HG02610 (cell line): ENCODE data around the gene CHN2.

Experiments
- ATAC-seq: cut with Tn5 transposase; IDR thresholded peaks from one replicate; pipeline ENCODE4 v1.9.1; 2021; ENCODE audit warnings: mild to moderate bottlenecking, moderate library complexity; ENCODE audit not compliant: unreplicated experiment

Gene CHN2

DNA sequence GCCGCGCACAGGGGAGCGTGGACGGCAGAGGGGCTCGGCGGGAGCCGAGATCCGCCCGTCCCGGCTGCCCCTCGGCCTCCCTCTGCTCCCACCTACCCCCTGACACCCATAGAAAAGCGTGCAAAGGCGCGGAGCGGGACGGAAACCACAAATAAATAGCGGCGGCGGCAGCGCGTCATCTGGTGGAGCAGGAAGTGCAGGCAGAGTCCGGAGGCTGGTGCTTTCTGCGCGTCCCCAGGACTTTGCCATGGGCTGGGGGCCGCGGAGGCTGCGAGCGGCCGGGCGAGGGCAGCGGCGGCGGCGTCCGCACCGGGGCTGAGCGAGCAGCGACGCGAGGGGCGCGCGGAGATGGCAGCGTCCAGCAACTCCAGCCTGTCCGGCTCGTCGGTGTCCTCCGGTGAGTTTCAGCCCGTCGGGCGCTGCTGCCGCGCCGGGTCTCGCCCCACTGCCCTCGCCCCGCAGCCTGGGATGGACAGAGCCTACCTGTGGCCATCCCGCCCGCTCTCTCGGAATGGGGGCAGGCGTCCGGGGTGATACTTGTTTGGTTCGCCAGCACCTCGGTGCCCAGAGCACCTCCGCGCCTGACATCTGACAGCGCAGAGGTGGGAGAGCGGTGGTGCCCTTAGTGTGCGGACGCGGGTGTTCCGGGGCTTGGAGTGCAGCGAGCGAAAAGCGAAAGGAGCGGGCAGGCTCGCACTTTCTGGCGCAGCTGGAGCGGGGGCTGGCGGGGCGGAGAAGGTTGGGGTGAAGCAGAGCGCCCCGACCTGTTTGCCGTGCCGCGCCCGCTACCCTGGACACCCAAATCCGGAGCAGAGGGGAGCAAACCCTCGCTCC lies at the start of gene CHN2:
TSS of gene CHN2 (plus strand) at position 182 of the 834 bp plus-strand sequence.
- ATAC-seq: no peak

DNA sequence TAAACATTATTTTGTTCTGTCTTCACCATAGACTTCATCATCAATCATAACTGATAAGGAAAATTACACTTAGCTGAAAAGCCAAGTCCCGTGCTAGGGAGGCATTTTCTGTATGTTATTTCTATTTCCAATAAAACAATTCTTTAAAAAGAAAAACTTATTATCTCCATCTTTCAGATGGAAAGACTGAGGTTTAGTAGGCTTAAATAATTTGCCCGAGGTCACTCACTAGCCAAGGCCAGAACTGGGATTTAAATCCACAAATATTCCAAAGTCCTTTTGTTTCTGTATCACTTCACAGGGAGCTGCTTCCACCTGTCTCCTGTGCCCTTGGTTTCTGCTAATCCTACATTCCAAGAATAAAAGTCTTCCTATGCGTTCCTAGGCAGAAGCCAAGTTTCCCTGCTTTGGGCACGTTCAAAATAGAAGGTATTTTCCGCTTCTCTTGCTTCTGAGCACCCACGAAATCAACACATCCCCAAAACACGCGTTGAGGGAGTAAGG lies 49.0 kb upstream of the CHN2 start:
- ATAC-seq: no peak

DNA sequence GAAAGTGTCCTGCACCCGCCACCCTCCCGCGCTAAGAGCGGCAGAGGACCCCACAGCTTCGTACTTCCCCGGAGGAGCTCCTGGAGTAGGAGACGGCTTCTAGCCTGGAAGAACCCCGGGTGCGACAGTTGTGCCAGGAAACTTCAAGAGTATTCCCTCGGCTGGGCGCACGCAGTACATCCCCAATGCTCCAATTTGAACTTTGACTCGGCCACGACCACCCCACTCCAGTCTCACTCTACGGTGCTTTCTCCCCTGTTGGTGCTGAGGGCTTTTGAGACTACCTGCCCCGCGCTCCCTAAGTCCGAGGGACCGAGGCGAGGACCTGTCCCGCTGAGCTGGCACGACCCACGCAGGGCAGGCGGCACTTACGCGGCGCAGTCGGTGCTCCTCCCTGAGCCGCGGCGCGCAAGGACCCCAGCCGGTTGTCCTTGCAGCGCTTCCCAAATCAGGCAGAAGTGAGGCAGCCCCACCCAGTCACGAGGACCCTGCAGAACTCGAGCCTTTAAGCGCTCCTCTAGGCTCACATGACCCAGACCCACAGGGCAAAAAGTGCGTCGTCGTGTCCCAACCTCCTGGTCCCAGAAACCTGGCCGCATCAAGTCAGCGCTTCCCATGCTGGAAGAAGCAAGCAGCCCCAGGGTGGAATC lies 48.4 kb upstream of the CHN2 start, which contains the start of gene CPVL:
TSS of gene CPVL (minus strand) at position 481 of the 650 bp plus-strand sequence. CDS start 25,476 bp downstream, outside the sequence.
- ATAC-seq: no peak

DNA sequence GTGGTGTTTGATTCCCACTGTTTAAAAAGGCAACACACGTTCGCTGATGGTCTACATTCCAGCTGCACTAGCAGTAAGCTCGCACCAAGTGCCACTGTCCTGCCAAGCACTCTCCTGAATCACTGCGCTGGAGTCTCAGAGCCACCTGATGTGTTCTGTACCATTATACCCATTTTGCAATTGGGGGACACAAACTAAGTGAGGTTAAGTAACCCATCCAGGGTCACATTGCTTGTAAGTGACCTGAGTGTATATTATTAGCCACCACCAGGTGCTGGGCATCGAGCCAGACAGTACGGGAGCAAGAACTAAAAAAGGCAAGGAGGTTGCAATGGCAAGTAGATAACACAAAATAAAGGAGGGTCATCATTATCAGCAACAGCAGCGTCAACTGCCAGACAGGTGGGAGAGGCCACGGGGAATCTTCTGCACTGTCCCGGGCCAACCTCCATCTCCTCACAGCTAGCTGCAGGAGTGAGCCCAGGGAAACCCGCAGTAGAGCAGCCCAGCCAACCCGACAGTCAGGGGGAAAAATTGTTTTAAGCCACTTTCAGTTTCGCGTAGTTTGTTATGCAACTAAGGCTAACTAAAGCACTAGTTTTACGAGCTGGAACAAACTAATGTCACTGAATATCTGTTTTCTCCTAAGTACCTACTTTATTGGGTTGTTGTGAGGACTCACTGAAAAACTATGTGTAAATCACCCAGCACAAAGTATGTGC lies 47.5 kb upstream of the CHN2 start:
- no peak for ATAC-seq

DNA sequence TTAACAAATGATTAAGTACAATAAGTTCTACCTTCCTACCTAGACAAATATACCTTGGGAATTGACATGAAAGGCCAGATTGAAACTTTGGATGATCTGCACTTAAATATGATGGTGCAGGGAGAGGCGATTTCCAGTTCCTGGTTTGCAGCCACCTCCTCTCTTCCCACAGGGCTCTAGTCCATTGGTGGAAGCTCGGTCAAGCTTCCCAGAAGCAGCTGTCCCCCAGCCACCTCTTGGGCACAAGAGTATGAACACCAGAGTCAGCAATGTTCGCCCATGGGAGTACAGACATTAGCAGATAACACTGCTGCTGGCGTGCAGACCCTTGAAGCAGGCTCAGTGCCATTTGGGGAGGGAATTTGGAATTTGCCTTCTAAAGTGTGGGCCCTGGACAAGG lies 46.8 kb upstream of the CHN2 start:
- ATAC-seq: no peak

DNA sequence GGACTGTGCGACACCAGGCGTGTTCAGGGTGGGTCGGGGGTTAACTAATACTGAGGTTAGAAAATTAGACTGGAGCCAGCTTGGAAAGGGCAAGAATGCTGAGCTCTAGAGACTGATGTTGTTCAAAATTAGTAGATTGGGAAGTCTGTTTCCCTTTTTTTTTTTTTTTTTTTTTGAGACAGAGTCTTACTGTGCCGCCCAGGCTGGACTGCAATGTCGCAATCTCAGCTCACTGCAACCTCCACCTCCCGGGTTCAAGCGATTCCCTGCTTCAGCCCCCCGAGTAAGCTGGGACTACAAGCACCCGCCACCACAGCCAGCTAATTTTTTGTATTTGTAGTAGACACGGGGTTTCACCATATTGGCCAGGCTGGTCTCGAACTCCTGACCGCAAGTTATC lies 45.5 kb upstream of the CHN2 start:
- ATAC-seq: no peak

DNA sequence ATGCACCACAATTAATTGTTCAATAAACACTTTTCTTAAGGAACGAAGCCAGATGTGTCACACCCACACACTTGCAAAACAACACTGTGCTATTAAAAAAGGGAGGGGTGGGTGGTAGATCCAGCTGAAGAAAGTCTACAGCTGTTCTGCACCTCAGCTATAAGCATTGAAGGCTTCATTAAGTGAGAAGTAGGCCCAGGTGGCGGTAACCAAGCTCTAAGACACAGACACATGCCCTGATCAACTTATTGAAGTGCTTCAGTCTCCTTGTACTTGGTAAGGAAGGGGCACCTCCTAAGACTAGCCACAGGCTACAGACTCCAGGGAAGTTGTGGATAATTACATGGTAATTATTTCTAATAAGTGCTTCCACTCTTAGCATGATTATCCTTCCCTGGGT lies 43.7 kb upstream of the CHN2 start:
- no peak for ATAC-seq

DNA sequence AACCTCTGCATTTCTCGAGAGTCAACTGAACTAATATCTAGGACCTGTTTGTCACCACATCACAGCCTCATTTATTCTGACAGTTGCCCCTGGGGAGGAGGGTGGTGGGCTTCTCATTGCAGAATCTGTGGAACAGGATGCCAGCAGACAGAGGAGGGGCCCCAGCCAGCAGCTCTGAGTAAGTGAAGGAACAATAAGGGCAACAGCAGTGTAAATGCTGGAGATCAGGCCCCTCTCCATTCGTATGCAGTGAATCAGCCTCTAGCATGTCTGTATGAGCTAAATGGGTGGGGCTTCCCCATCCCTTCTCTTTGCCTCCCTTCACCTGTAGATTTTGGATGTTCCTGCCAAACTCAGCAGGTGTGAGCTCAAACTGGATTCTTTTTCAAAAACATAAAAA lies 40.5 kb upstream of the CHN2 start:
- no peak for ATAC-seq

DNA sequence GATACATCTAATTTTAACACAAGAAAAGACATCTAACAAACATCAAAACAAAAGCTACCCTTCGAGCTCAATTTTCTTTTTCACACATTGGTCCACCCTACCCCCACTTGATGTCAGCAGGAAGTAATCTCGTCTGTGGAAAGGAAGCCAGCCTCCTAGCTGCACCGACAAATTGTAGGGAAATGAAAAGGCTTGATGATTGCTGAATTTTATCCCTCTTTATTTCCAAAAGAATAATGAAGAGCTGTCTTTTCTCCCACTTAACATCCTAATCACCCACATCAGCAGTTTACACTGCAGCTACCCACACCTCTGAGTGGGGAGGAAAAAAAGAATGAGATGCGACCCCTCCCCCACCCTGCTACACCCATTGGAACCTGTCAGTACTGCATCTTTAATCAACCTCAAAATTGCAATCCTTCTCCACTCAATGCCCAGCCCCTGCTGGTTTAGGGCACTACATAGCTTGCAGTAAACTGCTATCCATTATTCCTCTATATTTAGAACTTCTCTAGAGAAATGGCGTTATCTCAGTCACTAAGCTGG lies 37.6 kb upstream of the CHN2 start:
- no peak for ATAC-seq

DNA sequence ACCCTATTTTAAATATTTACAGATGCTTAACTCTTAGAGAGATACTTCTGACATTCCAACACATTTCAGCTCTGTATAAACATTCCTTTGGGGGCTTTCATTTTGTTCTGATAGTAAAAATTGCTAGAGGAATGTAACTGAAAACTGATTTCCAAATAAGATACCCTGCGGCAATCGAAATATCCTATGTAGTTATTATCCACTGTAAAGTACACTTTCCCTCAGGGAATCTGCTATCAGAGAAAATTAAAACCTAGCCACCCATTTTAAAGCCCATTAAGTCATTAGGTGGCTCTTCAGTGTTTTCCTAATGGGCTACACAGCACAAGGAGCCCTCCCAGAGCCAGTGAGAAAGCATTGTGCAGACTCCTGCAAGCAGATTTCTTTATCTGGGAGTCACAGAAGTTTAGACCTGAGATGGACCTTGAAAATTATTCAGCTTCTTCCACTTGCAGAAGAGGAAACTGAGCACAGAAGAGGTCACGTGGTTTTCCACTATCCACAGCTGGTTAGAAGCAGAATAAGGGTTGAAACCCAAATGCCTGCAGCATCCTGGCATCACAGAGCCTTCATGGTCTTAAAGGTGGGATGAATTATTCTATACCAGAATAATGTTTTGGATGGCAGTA lies 35.7 kb upstream of the CHN2 start:
- no peak for ATAC-seq

DNA sequence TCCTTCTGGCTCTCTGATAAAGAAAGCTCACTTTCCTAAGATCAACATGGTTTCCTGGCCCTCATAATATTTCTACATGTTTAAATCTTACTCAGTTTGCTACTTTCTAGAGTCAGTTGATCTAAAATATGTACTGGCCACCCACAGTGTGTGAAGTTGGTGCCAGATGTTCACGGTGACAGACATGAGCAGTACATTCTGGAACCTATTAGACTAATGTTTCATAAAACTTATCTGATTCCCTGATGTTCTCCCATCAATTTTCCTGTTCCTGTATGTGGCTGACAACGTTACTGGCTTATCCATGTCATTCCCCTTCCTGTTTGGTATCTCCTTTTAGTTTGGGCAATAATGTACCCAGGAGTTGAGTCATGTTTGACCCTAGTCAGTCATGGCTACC lies 34.5 kb upstream of the CHN2 start:
- no peak for ATAC-seq

DNA sequence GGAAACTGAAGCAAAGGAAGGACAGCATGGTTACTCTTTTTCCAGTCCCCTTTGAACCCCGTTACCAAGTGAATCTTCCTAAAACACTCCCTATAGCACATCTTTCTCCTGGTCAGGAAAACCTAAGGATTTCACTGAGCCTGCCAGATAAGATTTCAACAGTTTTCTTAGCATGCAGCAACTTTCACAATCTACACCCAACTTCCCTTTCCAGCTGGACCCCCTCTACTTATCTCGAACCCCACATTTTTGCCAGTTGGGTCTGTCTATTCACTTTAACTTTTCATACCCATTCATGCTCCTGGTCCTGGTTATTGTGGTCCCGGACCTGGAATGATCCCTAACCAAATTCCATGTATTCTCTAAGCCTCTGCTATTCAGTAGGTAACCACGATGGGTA lies 33.3 kb upstream of the CHN2 start:
- no peak for ATAC-seq

DNA sequence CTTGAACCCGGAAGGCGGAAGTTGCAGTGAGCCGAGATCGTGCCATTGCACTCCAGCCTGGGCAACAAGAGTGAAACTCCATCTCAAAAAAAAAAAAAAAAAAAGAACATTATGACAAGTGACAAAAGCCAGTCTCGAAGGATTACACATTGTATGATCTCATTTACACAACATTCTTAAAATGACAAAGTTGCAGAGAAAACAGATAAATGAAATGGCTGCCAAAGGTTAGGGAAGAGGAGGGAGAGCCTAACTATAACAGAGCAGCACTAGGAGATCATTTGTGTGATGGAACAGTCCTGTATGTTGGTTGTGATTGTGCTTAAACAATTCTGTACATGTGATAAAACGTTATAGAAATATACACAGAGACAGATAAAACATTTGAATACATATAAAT lies 32.0 kb upstream of the CHN2 start:
- no peak for ATAC-seq

DNA sequence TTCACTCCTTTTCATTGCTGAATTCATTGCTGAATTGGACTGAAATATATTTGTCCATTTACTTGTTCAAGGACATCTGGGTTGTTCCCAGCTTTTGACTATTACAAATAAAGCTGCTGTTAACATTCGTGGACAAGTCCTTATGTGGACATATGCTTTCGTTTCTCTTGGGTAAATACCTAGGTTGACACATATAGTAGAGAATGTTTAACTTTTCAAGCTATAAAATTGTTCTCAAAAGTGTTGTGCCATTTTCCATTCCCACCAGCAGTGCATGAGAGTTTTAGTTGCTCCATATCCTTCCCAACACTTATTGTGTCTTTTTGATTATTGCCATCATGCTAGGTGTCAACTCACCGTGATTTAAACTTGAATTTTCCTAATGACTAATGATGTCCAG lies 30.7 kb upstream of the CHN2 start:
- ATAC-seq: no peak

DNA sequence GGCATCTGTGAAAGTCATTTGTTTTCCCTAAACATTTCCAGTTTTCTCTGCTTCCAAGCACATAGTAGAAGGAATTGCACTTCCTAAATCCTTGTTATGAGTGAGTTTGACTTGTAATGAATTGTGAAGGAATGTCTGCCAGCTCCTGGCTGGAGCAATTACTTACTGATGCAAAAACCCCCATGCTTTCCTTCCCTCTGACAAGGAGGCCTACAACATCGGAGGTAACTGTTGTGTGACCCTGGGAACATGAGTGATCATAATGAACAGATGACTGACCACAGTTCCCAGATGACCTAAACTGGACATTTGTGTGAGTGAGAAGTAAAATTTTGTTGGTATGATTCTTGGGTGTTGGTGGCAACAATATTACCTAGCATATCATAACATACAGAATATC lies 26.9 kb upstream of the CHN2 start:
- ATAC-seq: no peak

DNA sequence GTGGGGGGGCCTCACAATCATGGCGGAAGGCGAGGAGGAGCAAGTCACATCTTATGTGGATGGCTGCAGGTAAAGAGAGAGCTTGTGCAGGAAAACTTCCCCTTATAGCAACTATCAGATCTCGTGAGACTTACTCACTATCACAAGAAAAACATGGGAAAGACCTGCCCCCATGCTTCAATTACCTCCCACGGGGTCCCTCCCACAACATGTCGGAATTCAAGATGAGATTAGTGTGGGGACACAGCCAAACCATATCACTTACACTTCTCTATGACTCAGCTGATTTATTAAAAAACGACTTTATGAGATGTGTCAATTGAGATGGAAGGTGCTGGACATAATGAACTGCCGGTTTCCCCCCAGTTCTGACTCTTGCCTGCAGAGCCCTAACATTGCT lies 23.8 kb upstream of the CHN2 start:
- ATAC-seq: no peak

DNA sequence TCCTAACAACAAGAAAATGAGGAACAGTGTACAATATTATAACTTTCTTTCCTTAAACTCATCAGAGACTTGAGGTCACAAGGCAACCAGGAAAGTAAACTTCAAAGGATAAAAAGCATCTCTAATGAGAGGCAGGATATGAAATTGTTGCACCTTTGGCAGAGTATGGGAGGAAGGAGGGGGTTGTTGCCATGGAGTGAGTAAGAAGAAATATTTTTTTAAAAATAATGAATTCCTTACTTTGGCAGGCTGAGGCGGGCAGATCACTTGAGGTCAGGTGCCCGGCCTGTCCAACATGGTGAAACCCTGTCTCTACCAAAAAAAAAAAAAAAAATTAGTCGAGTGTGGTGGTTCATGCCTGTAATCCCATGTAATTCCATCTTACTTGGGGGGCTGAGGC lies 21.1 kb upstream of the CHN2 start:
- ATAC-seq: no peak

DNA sequence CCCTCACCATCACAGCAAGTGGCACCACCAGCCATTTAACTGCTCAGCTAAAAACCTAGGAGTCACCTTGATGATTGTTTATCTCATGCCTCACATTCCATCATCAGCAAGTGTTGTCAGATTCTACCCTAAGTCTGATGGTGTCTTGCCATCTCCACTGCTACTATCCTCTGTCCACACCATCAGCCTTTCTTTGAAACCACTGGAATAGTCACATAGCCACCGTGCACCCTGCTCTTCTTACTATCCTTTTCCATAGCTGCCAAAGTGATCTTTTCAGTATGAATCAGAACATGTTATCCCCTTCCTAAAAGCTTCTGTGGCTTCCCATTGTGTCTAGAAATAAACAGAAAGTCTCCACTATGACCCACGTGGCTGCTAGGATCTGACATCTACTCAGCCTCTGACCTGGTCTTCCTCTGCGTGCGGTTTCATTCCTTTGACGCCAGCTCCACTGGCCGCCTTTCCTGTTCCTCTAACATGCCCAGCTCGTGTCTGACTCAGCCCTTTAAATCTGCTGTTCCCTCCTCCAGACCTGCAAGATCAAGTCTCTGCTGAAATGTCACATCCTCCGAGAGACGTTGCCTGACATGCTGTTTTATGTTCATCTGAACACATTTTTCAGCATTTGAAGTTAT lies 16.5 kb upstream of the CHN2 start:
- ATAC-seq: no peak

DNA sequence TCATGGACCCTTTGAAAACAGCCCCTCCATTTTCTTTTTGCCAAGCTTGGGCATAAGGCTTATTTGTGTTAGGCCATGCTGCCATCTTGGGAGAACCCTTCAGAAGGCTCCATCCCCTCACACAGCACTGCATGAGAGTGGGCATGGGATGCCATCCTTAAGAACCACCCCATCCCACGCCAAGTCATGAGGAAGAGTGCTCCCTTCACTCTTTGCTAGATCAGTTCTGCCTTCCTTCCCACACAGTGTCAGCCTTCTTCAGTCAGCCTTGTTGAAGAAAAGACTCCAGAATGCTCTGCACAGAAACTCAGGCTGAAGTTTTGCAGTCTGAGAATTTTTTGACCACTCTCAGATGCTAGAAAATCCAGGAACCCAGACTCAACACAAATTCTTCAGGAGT lies 15.5 kb upstream of the CHN2 start:
- no peak for ATAC-seq

DNA sequence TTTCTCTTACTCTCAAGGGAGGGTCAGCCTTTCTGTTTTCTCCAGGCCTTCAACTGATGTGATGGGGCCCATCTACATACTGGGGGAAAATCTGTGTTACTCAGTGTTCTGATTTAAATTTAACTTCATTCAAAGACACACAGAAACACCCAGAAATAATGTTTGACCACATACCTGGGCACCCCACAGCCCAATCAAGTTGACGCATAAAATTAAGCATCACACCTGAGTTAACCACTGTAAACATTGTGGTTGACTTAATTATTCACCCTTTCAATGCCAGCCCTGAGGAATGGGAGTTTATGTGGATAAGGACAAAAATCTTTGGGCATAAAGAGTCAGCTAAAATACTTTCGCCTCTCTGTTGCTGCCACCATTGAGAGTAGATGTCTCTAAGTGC lies 10.0 kb upstream of the CHN2 start:
- no peak for ATAC-seq
